ENCODE measurements around the gene PEF1. TPM values are rescaled to one million over a fixed set of nuclear protein-coding genes. Genes with fewer than 3 reads are reported as not detected.

PEF1 gene
- total RNA-seq, 1 experiment from 2014 or later, result 40.3 TPM

GRCh38 chr1:31593770-31594632, 50.7 kb downstream of the PEF1 start:
- Histone ChIP-seq H4K8ac (replicated peaks; ENCODE audit: insufficient read length, low read depth, low read length) (no peak overlapping the region), H2AK5ac (ENCODE audit: insufficient read length, low read length) (no peak overlapping the region), H2BK12ac (ENCODE audit: insufficient read length, low read depth, low read length) (no peak overlapping the region), H3K9me3 (ENCODE audit: control insufficient read depth, low read depth, low read length) (no peaks in the 10 kb centered on the region), H4K20me1 (ENCODE audit: control insufficient read depth, insufficient read depth, insufficient read length) (no peaks in the 10 kb centered on the region), H3T11ph (ENCODE audit: low read length) (no peak overlapping the region), H4K91ac (ENCODE audit: insufficient read length, low read depth, low read length) (no peak overlapping the region), H3K27ac (ENCODE audit: insufficient read length, low read depth, low read length) (no peak overlapping the region), H3K56ac (ENCODE audit: insufficient read length, low read depth, low read length) (no peak overlapping the region), H3K4ac (ENCODE audit: low read depth, low read length) (no peak overlapping the region), H2BK5ac (ENCODE audit: insufficient read length, low read length) (no peak overlapping the region), H3K79me1 (ENCODE audit: insufficient read depth, low read depth, low read length, poor library complexity, severe bottlenecking) (no peaks in the 10 kb centered on the region), H2BK120ac (ENCODE audit: low read depth, low read length, poor library complexity, severe bottlenecking) (no peak overlapping the region), H3K4me1 (ENCODE audit: insufficient read depth, low read length) (no peaks in the 10 kb centered on the region), H3K14ac (ENCODE audit: insufficient read depth, low read length) (no peak overlapping the region), H2AFZ (ENCODE audit: low read length) (no peak overlapping the region), H2BK15ac (ENCODE audit: low read depth, low read length) (no peak overlapping the region), H2BK20ac (ENCODE audit: low read depth, low read length, poor library complexity, severe bottlenecking) (no peak overlapping the region), H3K4me2 (ENCODE audit: insufficient read depth, insufficient read length, low read length) (no peak overlapping the region), H4K5ac (ENCODE audit: insufficient read length, low read depth, low read length) (no peak overlapping the region), H3K23ac (ENCODE audit: insufficient read length, low read depth, low read length) (no peak overlapping the region), H3K18ac (ENCODE audit: insufficient read length, low read depth, low read length) (no peak overlapping the region), H3K23me2 (ENCODE audit: insufficient read length, low read depth, low read length, poor library complexity, severe bottlenecking) (no peaks in the 10 kb centered on the region), H3K79me2 (ENCODE audit: insufficient read depth, low read length) (no peaks in the 10 kb centered on the region), H3K27me3 (ENCODE audit: insufficient read depth, low read length) (no peaks in the 10 kb centered on the region), H3K9ac (ENCODE audit: extremely low read depth, insufficient read length, low read length) (no peak overlapping the region)
- H3K27ac Mint-ChIP-seq, result no peak overlapping the region
- peaks cover 36% of the 10 kb centered on the region for H3K27me3 Mint-ChIP-seq (ENCODE audit: low read depth)
- no CpG with 5 or more reads among the region's 10 CpGs for WGBS (ENCODE audit: extremely low coverage, insufficient read length, low lambda C conversion rate)
- DNase-seq, result peak; percentile 88
- H3K4me3 Mint-ChIP-seq, result no peak overlapping the region
- H3K4me1 Mint-ChIP-seq, result peaks cover 13 to 14% of the 10 kb centered on the region in 2 experiments
- no peaks in the 10 kb centered on the region for H3K9me3 Mint-ChIP-seq
- H3K36me3 Mint-ChIP-seq (ENCODE audit: insufficient read depth in 1 of 3, low read depth in 3 of 3), result no peaks in the 10 kb centered on the region; a peak in 1 of 7 replicates
- TF ChIP-seq, protein P1, sequence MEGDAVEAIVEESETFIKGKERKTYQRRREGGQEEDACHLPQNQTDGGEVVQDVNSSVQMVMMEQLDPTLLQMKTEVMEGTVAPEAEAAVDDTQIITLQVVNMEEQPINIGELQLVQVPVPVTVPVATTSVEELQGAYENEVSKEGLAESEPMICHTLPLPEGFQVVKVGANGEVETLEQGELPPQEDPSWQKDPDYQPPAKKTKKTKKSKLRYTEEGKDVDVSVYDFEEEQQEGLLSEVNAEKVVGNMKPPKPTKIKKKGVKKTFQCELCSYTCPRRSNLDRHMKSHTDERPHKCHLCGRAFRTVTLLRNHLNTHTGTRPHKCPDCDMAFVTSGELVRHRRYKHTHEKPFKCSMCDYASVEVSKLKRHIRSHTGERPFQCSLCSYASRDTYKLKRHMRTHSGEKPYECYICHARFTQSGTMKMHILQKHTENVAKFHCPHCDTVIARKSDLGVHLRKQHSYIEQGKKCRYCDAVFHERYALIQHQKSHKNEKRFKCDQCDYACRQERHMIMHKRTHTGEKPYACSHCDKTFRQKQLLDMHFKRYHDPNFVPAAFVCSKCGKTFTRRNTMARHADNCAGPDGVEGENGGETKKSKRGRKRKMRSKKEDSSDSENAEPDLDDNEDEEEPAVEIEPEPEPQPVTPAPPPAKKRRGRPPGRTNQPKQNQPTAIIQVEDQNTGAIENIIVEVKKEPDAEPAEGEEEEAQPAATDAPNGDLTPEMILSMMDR (conservative IDR thresholded peaks at IDR 0.05), result peak; percentile 89
